Fibroblast of lung (primary cell): ENCODE measurements around the gene LRRFIP1. TPM values are rescaled to one million over a fixed set of nuclear protein-coding genes. Genes with fewer than 3 reads are reported as not detected.
A peak's percentile ranks its signal among the peaks of the same experiment; 100 is the strongest.

Experiments used
- DNase-seq, 2 donors: peaks; one replicate each; pipeline versions ENCODE4 v3.0.0 to v3.0.0-alpha.2; 2010; ENCODE audit warnings: low read depth in 2 of 2
- H2AFZ ChIP-seq: 2 replicates; pipeline ENCODE4 v1.5.1; 2012; ENCODE audit warnings: low read length, control low read depth, inconsistent platforms
- H3K27ac ChIP-seq: 2 replicates; pipeline ENCODE4 v1.5.1; 2011; ENCODE audit warnings: low read length, control low read depth; ENCODE audit not compliant: insufficient read depth
- H3K27me3 ChIP-seq: 2 replicates; pipeline ENCODE4 v1.5.1; 2011; ENCODE audit warnings: mild to moderate bottlenecking, low read length; ENCODE audit not compliant: control insufficient read depth, insufficient read depth
- H3K36me3 ChIP-seq: 2 replicates; pipeline ENCODE4 v1.5.1; 2011; ENCODE audit warnings: low read length; ENCODE audit not compliant: control insufficient read depth, insufficient read depth
- H3K4me1 ChIP-seq: 2 replicates; pipeline ENCODE4 v1.5.1; 2011; ENCODE audit warnings: low read length; ENCODE audit not compliant: control insufficient read depth, insufficient read depth; ENCODE audit errors: extremely low read depth
- H3K4me2 ChIP-seq: 2 replicates; pipeline ENCODE4 v1.5.1; 2011; ENCODE audit warnings: low read length, control low read depth; ENCODE audit not compliant: insufficient read depth; ENCODE audit errors: extremely low read depth
- H3K4me3 ChIP-seq, 4 experiments: fragments of 200-600 bp in 1 of 4; sonication (generic) in 1 of 4; replicated peaks in 1 of 4; 2 replicates each; pipeline ENCODE4 v1.5.1; 2011 to 2016; ENCODE audit warnings: low read length in 4 of 4, low read depth in 3 of 4, mild to moderate bottlenecking in 3 of 4, control low read depth in 2 of 4, inconsistent platforms in 1 of 4, mixed read lengths in 1 of 4; ENCODE audit not compliant: insufficient read depth in 1 of 4; ENCODE audit errors: control extremely low read depth in 1 of 4
- H3K79me2 ChIP-seq: 2 replicates; pipeline ENCODE4 v1.5.1; 2012; ENCODE audit warnings: mild to moderate bottlenecking, low read length, inconsistent platforms; ENCODE audit not compliant: control insufficient read depth, insufficient read depth
- H3K9ac ChIP-seq: 2 replicates; pipeline ENCODE4 v1.5.1; 2011; ENCODE audit warnings: mild to moderate bottlenecking, low read length, control low read depth; ENCODE audit not compliant: insufficient read depth
- H3K9me3 ChIP-seq: 2 replicates; pipeline ENCODE4 v1.5.1; 2012; ENCODE audit warnings: low read depth, low read length; ENCODE audit not compliant: control insufficient read depth, insufficient read depth
- H4K20me1 ChIP-seq: 2 replicates; pipeline ENCODE4 v1.5.1; 2011; ENCODE audit warnings: low read length; ENCODE audit not compliant: control insufficient read depth, insufficient read depth; ENCODE audit errors: extremely low read depth
- EZH2 ChIP-seq: IDR thresholded peaks from 2 replicates; pipeline ENCODE4 v1.5.1; 2012; ENCODE audit warnings: low read length, control low read depth, mild to moderate bottlenecking; ENCODE audit errors: missing control alignments
- polyA plus RNA-seq, 2 donors: library from polyadenylated mRNA; depleted of rRNA in 1 of 2; stranded (reverse) in 1 of 2; unstranded in 1 of 2; fragments of >200 nt; gene quantifications; 2 replicates each; pipeline ENCODE4 v1.2.1, GENCODE V29; 2011 to 2012; ENCODE audit warnings: missing spikeins in 1 of 2
- total RNA-seq: library from RNA; depleted of rRNA; stranded (reverse); fragments of >200 nt; gene quantifications from 2 replicates; pipeline ENCODE4 v1.2.1, GENCODE V29; 2014
- TF ChIP-seq, protein P1 (sequence below), 2 donors: IDR thresholded peaks in 1 of 2; conservative IDR thresholded peaks in 1 of 2; 1 replicate in 1 of 2; 2 replicates in 1 of 2; pipeline ENCODE4 v1.5.1; 2011 to 2012; ENCODE audit warnings: low read length in 2 of 2, control low read depth in 1 of 2, inconsistent platforms in 1 of 2, low read depth in 1 of 2, mild to moderate bottlenecking in 1 of 2

The LRRFIP1 gene
- total and polyA plus RNA-seq, 2 donors (not counting 1 experiment from before 2014, with no cell fraction given), result 58.1 to 113 TPM

- Histone ChIP-seq H3K4me3 (no peak overlapping the region), H3K4me1 (peaks cover 20% of the 10 kb centered on the region)
Observed at GRCh38 chr2:237675316-237675715, 47.9 kb downstream of the LRRFIP1 start.

GRCh38 chr2:237680702-237681478 lies 53.5 kb downstream of the LRRFIP1 start:
- no peak for TF ChIP-seq EZH2
- Histone ChIP-seq H3K9ac (no peak overlapping the region), H3K27me3 (no peaks in the 10 kb centered on the region), H3K4me2 (no peak overlapping the region), H3K4me1 (peaks cover 3% of the 10 kb centered on the region), H3K79me2 (no peaks in the 10 kb centered on the region), H3K4me3 (no peak overlapping the region), H3K36me3 (no peaks in the 10 kb centered on the region), H4K20me1 (no peaks in the 10 kb centered on the region), H3K27ac (no peak overlapping the region), H2AFZ (no peak overlapping the region), H3K9me3 (no peaks in the 10 kb centered on the region)
- no peak for DNase-seq

More at GRCh38 chr2:237675316-237675715, 47.9 kb downstream of the LRRFIP1 start:
- Histone ChIP-seq H4K20me1 (no peaks in the 10 kb centered on the region), H3K9ac (peak overlapping the region; percentile 21), H3K4me2 (no peak overlapping the region), H3K27ac (peak overlapping the region; percentile 49), H3K79me2 (no peaks in the 10 kb centered on the region), H3K9me3 (no peaks in the 10 kb centered on the region), H2AFZ (no peak overlapping the region), H3K27me3 (no peaks in the 10 kb centered on the region), H3K36me3 (no peaks in the 10 kb centered on the region)
- DNase-seq, result no peak
- no peak for TF ChIP-seq EZH2
- TF ChIP-seq, protein P1, sequence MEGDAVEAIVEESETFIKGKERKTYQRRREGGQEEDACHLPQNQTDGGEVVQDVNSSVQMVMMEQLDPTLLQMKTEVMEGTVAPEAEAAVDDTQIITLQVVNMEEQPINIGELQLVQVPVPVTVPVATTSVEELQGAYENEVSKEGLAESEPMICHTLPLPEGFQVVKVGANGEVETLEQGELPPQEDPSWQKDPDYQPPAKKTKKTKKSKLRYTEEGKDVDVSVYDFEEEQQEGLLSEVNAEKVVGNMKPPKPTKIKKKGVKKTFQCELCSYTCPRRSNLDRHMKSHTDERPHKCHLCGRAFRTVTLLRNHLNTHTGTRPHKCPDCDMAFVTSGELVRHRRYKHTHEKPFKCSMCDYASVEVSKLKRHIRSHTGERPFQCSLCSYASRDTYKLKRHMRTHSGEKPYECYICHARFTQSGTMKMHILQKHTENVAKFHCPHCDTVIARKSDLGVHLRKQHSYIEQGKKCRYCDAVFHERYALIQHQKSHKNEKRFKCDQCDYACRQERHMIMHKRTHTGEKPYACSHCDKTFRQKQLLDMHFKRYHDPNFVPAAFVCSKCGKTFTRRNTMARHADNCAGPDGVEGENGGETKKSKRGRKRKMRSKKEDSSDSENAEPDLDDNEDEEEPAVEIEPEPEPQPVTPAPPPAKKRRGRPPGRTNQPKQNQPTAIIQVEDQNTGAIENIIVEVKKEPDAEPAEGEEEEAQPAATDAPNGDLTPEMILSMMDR (conservative IDR thresholded peaks at IDR 0.05 in 1 of 2, IDR thresholded peaks at IDR 0.05 in 1 of 2; ENCODE audit: low read depth in 1 of 2, low read length in 2 of 2), result no peak

- no peak overlapping the region for H3K27ac ChIP-seq
- H3K27me3 ChIP-seq, result no peaks in the 10 kb centered on the region
- H3K36me3 ChIP-seq, result no peaks in the 10 kb centered on the region
- H3K4me1 ChIP-seq, result peaks cover 9% of the 10 kb centered on the region
- no peak overlapping the region for H3K9ac ChIP-seq
- H2AFZ ChIP-seq, result no peak overlapping the region
- TF ChIP-seq, protein P1 (conservative IDR thresholded peaks at IDR 0.05 in 1 of 2, IDR thresholded peaks at IDR 0.05 in 1 of 2; ENCODE audit: low read depth in 1 of 2, low read length in 2 of 2), result no peak
- no peak for TF ChIP-seq EZH2
- no peak overlapping the region for H3K4me3 ChIP-seq
- H3K4me2 ChIP-seq, result no peak overlapping the region
- H3K79me2 ChIP-seq, result no peaks in the 10 kb centered on the region
- H4K20me1 ChIP-seq, result no peaks in the 10 kb centered on the region
- no peaks in the 10 kb centered on the region for H3K9me3 ChIP-seq
- DNase-seq, result no peak
Observed at GRCh38 chr2:237682151-237682550, 54.8 kb downstream of the LRRFIP1 start.
